Glutamatergic neuron (in vitro differentiated cells): ENCODE data around the gene SLC9A3. TPM values are rescaled to one million over a fixed set of nuclear protein-coding genes. Genes with fewer than 3 reads are reported as not detected.
"Not testable (repeated sequence)": the region's sequence is repeated elsewhere in the genome, so short reads cannot be mapped to it uniquely, and the experiment has no call there.

Source experiments
- DNase-seq: peaks from one replicate; pipeline ENCODE4 v3.0.0; 2022
- H3K27ac Mint-ChIP-seq: one replicate; pipeline ENCODE4 v1.8.0; 2020; ENCODE audit warnings: mild to moderate bottlenecking, mixed read lengths, inconsistent platforms; ENCODE audit not compliant: unreplicated experiment
- H3K27me3 Mint-ChIP-seq: one replicate; pipeline ENCODE4 v1.8.0; 2020; ENCODE audit warnings: mild to moderate bottlenecking, moderate library complexity, mixed read lengths, inconsistent platforms; ENCODE audit not compliant: unreplicated experiment
- H3K36me3 Mint-ChIP-seq: one replicate; pipeline ENCODE4 v1.8.0; 2020; ENCODE audit warnings: mild to moderate bottlenecking, mixed read lengths, inconsistent platforms; ENCODE audit not compliant: unreplicated experiment
- H3K4me1 Mint-ChIP-seq: one replicate; pipeline ENCODE4 v1.8.0; 2020; ENCODE audit warnings: mild to moderate bottlenecking, low read depth, mixed read lengths, inconsistent platforms; ENCODE audit not compliant: unreplicated experiment
- H3K4me3 Mint-ChIP-seq: one replicate; pipeline ENCODE4 v1.8.0; 2020; ENCODE audit warnings: mild to moderate bottlenecking, mixed read lengths, inconsistent platforms; ENCODE audit not compliant: unreplicated experiment
- H3K9me3 Mint-ChIP-seq: one replicate; pipeline ENCODE4 v1.8.0; 2020; ENCODE audit warnings: mild to moderate bottlenecking, moderate library complexity, mixed read lengths, inconsistent platforms; ENCODE audit not compliant: unreplicated experiment
- CTCF ChIP-seq: fragments of 200-600 bp; sonication (generic); IDR thresholded peaks from one replicate; pipeline ENCODE4 v1.5.0; 2021; ENCODE audit not compliant: partially characterized antibody, unreplicated experiment
- total RNA-seq: library from RNA; stranded (reverse); fragmentation: NEBNext Ultra II Directional; extraction: Animal tissue kit (Norgen Biotek cat#: 25700); gene quantifications from one replicate; pipeline ENCODE4 v1.2.1, GENCODE V29; 2021; ENCODE audit not compliant: unreplicated experiment

SLC9A3 gene
- total RNA-seq, 1 donor from 2014 or later, result 1.1 TPM

- H3K27me3 Mint-ChIP-seq, result peaks cover 4% of the 10 kb centered on the region
Measured at GRCh38 chr5:489689-490080, 34.6 kb downstream of the SLC9A3 start.

GRCh38 chr5:488744-489688 is 35.2 kb downstream of the SLC9A3 start:
- H3K4me1 Mint-ChIP-seq, result peaks cover 2% of the 10 kb centered on the region
- no peak for DNase-seq
- H3K36me3 Mint-ChIP-seq, result no peaks in the 10 kb centered on the region
- H3K9me3 Mint-ChIP-seq, result no peaks in the 10 kb centered on the region
- no peak overlapping the region for H3K4me3 Mint-ChIP-seq
- H3K27me3 Mint-ChIP-seq, result peaks cover 3% of the 10 kb centered on the region
- H3K27ac Mint-ChIP-seq, result no peak overlapping the region
- TF ChIP-seq CTCF, result no peak

More at GRCh38 chr5:489689-490080, 34.6 kb downstream of the SLC9A3 start:
- Mint-ChIP-seq H3K4me3 (no peak overlapping the region), H3K9me3 (no peaks in the 10 kb centered on the region), H3K36me3 (no peaks in the 10 kb centered on the region), H3K4me1 (peaks cover 2% of the 10 kb centered on the region), H3K27ac (no peak overlapping the region)
- no peak for DNase-seq
- TF ChIP-seq CTCF, result no peak

- peaks cover 2% of the 10 kb centered on the region for H3K4me1 Mint-ChIP-seq
- no peaks in the 10 kb centered on the region for H3K9me3 Mint-ChIP-seq
Measured at GRCh38 chr5:488241-488640, 36.0 kb downstream of the SLC9A3 start.

GRCh38 chr5:486597-486996 is 37.7 kb downstream of the SLC9A3 start:
- not testable (repeated sequence) for H3K27ac Mint-ChIP-seq, DNase-seq, H3K36me3 Mint-ChIP-seq, H3K9me3 Mint-ChIP-seq, H3K4me3 Mint-ChIP-seq, H3K27me3 Mint-ChIP-seq, H3K4me1 Mint-ChIP-seq

More at GRCh38 chr5:488241-488640, 36.0 kb downstream of the SLC9A3 start:
- H3K27ac Mint-ChIP-seq, result no peak overlapping the region
- H3K4me3 Mint-ChIP-seq, result no peak overlapping the region
- H3K36me3 Mint-ChIP-seq, result no peaks in the 10 kb centered on the region
- no peak for DNase-seq
- TF ChIP-seq CTCF, result no peak
- H3K27me3 Mint-ChIP-seq, result peaks cover 3% of the 10 kb centered on the region

GRCh38 chr5:485946-486491 is 38.2 kb downstream of the SLC9A3 start:
- TF ChIP-seq CTCF, result no peak
- H3K9me3 Mint-ChIP-seq, result no peaks in the 10 kb centered on the region
- H3K36me3 Mint-ChIP-seq, result no peaks in the 10 kb centered on the region
- no peak overlapping the region for H3K4me3 Mint-ChIP-seq
- H3K27me3 Mint-ChIP-seq, result peaks cover 3% of the 10 kb centered on the region
- no peaks in the 10 kb centered on the region for H3K4me1 Mint-ChIP-seq
- H3K27ac Mint-ChIP-seq, result no peak overlapping the region
- DNase-seq, result no peak
